ENCODE measurements around the gene JAZF1. TPM values are rescaled to one million over a fixed set of nuclear protein-coding genes. Genes with fewer than 3 reads are reported as not detected.

JAZF1 gene
- total RNA-seq, 1 donor from 2014 or later: 6.4 TPM

- TF ChIP-seq, protein P1, sequence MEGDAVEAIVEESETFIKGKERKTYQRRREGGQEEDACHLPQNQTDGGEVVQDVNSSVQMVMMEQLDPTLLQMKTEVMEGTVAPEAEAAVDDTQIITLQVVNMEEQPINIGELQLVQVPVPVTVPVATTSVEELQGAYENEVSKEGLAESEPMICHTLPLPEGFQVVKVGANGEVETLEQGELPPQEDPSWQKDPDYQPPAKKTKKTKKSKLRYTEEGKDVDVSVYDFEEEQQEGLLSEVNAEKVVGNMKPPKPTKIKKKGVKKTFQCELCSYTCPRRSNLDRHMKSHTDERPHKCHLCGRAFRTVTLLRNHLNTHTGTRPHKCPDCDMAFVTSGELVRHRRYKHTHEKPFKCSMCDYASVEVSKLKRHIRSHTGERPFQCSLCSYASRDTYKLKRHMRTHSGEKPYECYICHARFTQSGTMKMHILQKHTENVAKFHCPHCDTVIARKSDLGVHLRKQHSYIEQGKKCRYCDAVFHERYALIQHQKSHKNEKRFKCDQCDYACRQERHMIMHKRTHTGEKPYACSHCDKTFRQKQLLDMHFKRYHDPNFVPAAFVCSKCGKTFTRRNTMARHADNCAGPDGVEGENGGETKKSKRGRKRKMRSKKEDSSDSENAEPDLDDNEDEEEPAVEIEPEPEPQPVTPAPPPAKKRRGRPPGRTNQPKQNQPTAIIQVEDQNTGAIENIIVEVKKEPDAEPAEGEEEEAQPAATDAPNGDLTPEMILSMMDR (IDR thresholded peaks at IDR 0.05; ENCODE audit: unreplicated experiment): no peak
- DNase-seq (ENCODE audit: low spot score, unreplicated experiment): no peak
- no peaks in the 10 kb centered on the region for H3K9me3 Mint-ChIP-seq (ENCODE audit: low read depth)
- no peaks in the 10 kb centered on the region for H3K36me3 Mint-ChIP-seq (ENCODE audit: insufficient read depth)
- peaks cover 15% of the 10 kb centered on the region for H3K4me1 Mint-ChIP-seq (ENCODE audit: low read depth)
- H3K27me3 Mint-ChIP-seq: peaks cover 33% of the 10 kb centered on the region
- H3K4me3 Mint-ChIP-seq (ENCODE audit: low read depth): peak overlapping the region; percentile 77
- H3K27ac Mint-ChIP-seq: peak overlapping the region; percentile 18
Observed at GRCh38 chr7:28178599-28178998, 2.0 kb downstream of the JAZF1 start.

DNA sequence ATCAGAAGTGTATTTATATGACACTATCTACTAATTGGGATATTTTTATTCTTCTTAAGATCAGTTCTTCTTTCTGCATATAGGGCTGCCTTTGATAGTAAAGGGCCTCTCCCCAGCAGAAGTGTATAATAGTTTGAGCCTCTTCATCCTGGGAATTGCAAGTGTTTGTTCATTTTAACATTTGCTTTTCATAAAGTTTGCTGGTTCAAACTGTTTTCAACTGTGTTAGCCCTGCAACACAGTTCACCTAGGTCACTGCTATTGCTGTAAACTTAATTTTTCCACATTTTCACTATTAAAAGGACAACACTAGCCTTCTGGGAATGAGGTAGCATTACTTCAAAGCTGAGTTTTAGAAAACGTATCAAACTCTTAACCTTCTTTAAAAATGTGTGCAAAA is 2.8 kb downstream of the JAZF1 start:
- H3K9me3 Mint-ChIP-seq (ENCODE audit: low read depth): no peaks in the 10 kb centered on the region
- TF ChIP-seq, protein P1 (IDR thresholded peaks at IDR 0.05; ENCODE audit: unreplicated experiment): no peak
- DNase-seq (ENCODE audit: low spot score, unreplicated experiment): no peak
- H3K36me3 Mint-ChIP-seq (ENCODE audit: insufficient read depth): no peaks in the 10 kb centered on the region
- H3K4me1 Mint-ChIP-seq (ENCODE audit: low read depth): peaks cover 15% of the 10 kb centered on the region
- no peak overlapping the region for H3K4me3 Mint-ChIP-seq (ENCODE audit: low read depth)
- peaks cover 25% of the 10 kb centered on the region for H3K27me3 Mint-ChIP-seq
- H3K27ac Mint-ChIP-seq: no peak overlapping the region

DNA sequence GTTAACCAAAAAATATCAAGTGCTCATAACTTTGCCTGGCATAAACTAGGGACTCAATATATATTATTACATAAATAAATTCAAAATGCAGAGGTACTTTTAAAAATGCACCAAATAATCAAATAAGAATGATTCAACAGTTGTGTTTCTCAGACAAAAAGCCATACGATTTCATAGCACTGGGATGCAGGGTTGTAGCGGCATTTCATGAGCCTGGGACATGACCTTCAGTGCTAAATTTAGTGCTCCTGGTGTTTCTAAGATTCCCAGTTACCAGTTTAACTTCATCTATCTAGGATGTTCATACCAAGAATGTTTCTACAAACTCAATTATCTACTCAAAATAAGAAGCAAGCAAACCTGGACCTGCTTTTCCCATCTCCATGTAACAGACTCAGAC is 4.0 kb downstream of the JAZF1 start:
- Mint-ChIP-seq H3K27me3 (peaks cover 16% of the 10 kb centered on the region), H3K4me3 (ENCODE audit: low read depth) (no peak overlapping the region), H3K27ac (no peak overlapping the region), H3K36me3 (ENCODE audit: insufficient read depth) (no peaks in the 10 kb centered on the region), H3K4me1 (ENCODE audit: low read depth) (peaks cover 15% of the 10 kb centered on the region), H3K9me3 (ENCODE audit: low read depth) (no peaks in the 10 kb centered on the region)
- no peak for DNase-seq (ENCODE audit: low spot score, unreplicated experiment)
- TF ChIP-seq, protein P1 (IDR thresholded peaks at IDR 0.05; ENCODE audit: unreplicated experiment): no peak

DNA sequence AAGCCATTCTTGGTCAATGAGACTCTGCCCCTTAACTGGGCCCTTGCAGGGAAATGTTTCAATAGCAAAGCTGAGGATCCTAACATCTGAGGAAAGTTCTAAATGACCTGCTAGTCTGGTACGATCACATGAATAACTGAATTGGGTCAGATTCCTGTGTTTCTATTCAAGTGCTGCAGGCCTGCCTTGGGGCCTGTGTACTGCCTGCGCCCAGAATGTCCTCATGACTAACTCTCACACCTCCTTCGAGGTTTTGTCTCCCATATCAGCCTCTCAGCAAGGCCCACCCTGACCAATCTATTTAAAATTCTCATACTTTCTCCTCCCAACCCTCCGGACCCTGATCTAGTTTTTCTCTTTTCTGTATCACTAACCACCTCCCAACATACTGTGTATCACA is 4.4 kb downstream of the JAZF1 start:
- Mint-ChIP-seq H3K27ac (no peak overlapping the region), H3K36me3 (ENCODE audit: insufficient read depth) (no peaks in the 10 kb centered on the region), H3K4me3 (ENCODE audit: low read depth) (no peak overlapping the region), H3K4me1 (ENCODE audit: low read depth) (peaks cover 15% of the 10 kb centered on the region), H3K27me3 (peaks cover 16% of the 10 kb centered on the region), H3K9me3 (ENCODE audit: low read depth) (no peaks in the 10 kb centered on the region)
- TF ChIP-seq, protein P1 (IDR thresholded peaks at IDR 0.05; ENCODE audit: unreplicated experiment): no peak
- no peak for DNase-seq (ENCODE audit: low spot score, unreplicated experiment)

GRCh38 chr7:28174901-28175661 is 5.5 kb downstream of the JAZF1 start:
- H3K4me3 Mint-ChIP-seq (ENCODE audit: low read depth): no peak overlapping the region
- no peaks in the 10 kb centered on the region for H3K36me3 Mint-ChIP-seq (ENCODE audit: insufficient read depth)
- TF ChIP-seq, protein P1 (IDR thresholded peaks at IDR 0.05; ENCODE audit: unreplicated experiment): no peak
- no peaks in the 10 kb centered on the region for H3K9me3 Mint-ChIP-seq (ENCODE audit: low read depth)
- no peak overlapping the region for H3K27ac Mint-ChIP-seq
- H3K4me1 Mint-ChIP-seq (ENCODE audit: low read depth): peaks cover 13% of the 10 kb centered on the region
- no peak for DNase-seq (ENCODE audit: low spot score, unreplicated experiment)
- peaks cover 16% of the 10 kb centered on the region for H3K27me3 Mint-ChIP-seq

Data from progenitor cell of endocrine pancreas (in vitro differentiated cells).